ENCODE results near the gene LMOD3.

GRCh38 chr3:69145688-69146087 is 23.3 kb upstream of the LMOD3 start:
- TF ChIP-seq POLR2A (IDR thresholded peaks at IDR 0.05; ENCODE audit: low read length) (no peak), GATA1 (IDR thresholded peaks at IDR 0.05; ENCODE audit: low read depth, low read length) (no peak)

Data from erythroblast (primary cell).